Keratinocyte (primary cell): ENCODE data around the gene MAN2B1. TPM values are rescaled to one million over a fixed set of nuclear protein-coding genes. Genes with fewer than 3 reads are reported as not detected.

Experiments used
- DNase-seq: peaks from one replicate; pipeline ENCODE4 v3.0.0-alpha.2; 2011; ENCODE audit warnings: low read depth, missing footprints, low spot score
- FAIRE-seq: peaks from 2 replicates; lab custom pipeline; 2011; peaks lifted over from hg19 to GRCh38; lab: Jason Lieb, UNC
- H2AFZ ChIP-seq: 2 replicates; pipeline ENCODE4 v1.6.0; 2012; ENCODE audit warnings: low read length, control low read depth, inconsistent platforms; ENCODE audit not compliant: control insufficient read depth
- H3K27ac ChIP-seq: 2 replicates; pipeline ENCODE4 v1.5.1; 2011; ENCODE audit warnings: low read length; ENCODE audit not compliant: control insufficient read depth, insufficient read depth
- H3K27me3 ChIP-seq: 3 replicates; pipeline ENCODE4 v1.6.0; 2011; ENCODE audit warnings: low read length; ENCODE audit not compliant: control insufficient read depth, insufficient read depth; ENCODE audit errors: extremely low read depth
- H3K36me3 ChIP-seq, 2 experiments: 2 replicates in 1 of 2; 3 replicates in 1 of 2; pipeline ENCODE4 v1.5.1; 2011; ENCODE audit warnings: low read length in 2 of 2, mild to moderate bottlenecking in 1 of 2; ENCODE audit not compliant: control insufficient read depth in 2 of 2, insufficient read depth in 2 of 2; ENCODE audit errors: extremely low read depth in 1 of 2
- H3K4me1 ChIP-seq: 3 replicates; pipeline ENCODE4 v1.5.1; 2011; ENCODE audit warnings: low read length; ENCODE audit not compliant: control insufficient read depth, insufficient read depth; ENCODE audit errors: extremely low read depth
- H3K4me2 ChIP-seq: 3 replicates; pipeline ENCODE4 v1.6.0; 2011; ENCODE audit warnings: low read depth, low read length; ENCODE audit not compliant: control insufficient read depth, insufficient read depth; ENCODE audit errors: extremely low read depth
- H3K4me3 ChIP-seq, 3 experiments: fragments of 200-600 bp in 1 of 3; sonication (generic) in 1 of 3; 2 replicates in 2 of 3; 3 replicates in 1 of 3; pipeline ENCODE4 v1.5.1; 2011 to 2016; ENCODE audit warnings: low read length in 3 of 3, mild to moderate bottlenecking in 3 of 3, control low read depth in 2 of 3, inconsistent platforms in 1 of 3, low read depth in 1 of 3, mixed read lengths in 1 of 3, mixed run types in 1 of 3, moderate library complexity in 1 of 3; ENCODE audit not compliant: control insufficient read depth in 2 of 3, insufficient read depth in 2 of 3; ENCODE audit errors: extremely low read depth in 1 of 3
- H3K79me2 ChIP-seq: 2 replicates; pipeline ENCODE4 v1.6.0; 2012; ENCODE audit warnings: low read length; ENCODE audit not compliant: control insufficient read depth, insufficient read depth
- H3K9ac ChIP-seq: 3 replicates; pipeline ENCODE4 v1.6.0; 2011; ENCODE audit warnings: low read length; ENCODE audit not compliant: control insufficient read depth, insufficient read depth; ENCODE audit errors: extremely low read depth
- H3K9me1 ChIP-seq: 3 replicates; pipeline ENCODE4 v1.6.0; 2011; ENCODE audit warnings: low read length; ENCODE audit not compliant: control insufficient read depth, insufficient read depth; ENCODE audit errors: extremely low read depth
- H3K9me3 ChIP-seq: 2 replicates; pipeline ENCODE4 v1.5.1; 2012; ENCODE audit warnings: low read depth, low read length; ENCODE audit not compliant: control insufficient read depth
- H4K20me1 ChIP-seq: 3 replicates; pipeline ENCODE4 v1.6.0; 2011; ENCODE audit warnings: low read length; ENCODE audit not compliant: control insufficient read depth, insufficient read depth; ENCODE audit errors: extremely low read depth
- EZH2 ChIP-seq: IDR thresholded peaks from one replicate; pipeline ENCODE4 v1.6.1; 2012; ENCODE audit warnings: inconsistent platforms, mild to moderate bottlenecking, low read length, moderate library complexity
- dilution Hi-C: fragments of 300-500 bp; cut with MboI; formaldehyde crosslinking; loops from one replicate; pipeline ENCODE4 v1.7.0; 2020; ENCODE audit warnings: low sequenced_read_pairs; ENCODE audit not compliant: extremely low pct_ligation_motif_present
- polyA plus RNA-seq, 5 experiments: library from polyadenylated mRNA; depleted of rRNA in 3 of 5; stranded (reverse) in 3 of 5; stranded (forward) in 1 of 5; unstranded in 1 of 5; fragments of >200 nt; gene quantifications; 1 replicate in 1 of 5; 2 replicates in 3 of 5; 3 replicates in 1 of 5; pipeline versions ENCODE4 v1.2.1 to v1.2.3, GENCODE V29; 2011 to 2012; ENCODE audit warnings: missing spikeins in 2 of 5, low read depth in 1 of 5, low replicate concordance in 1 of 5
- TF ChIP-seq, protein P1 (sequence below), 3 experiments: IDR thresholded peaks in 1 of 3; conservative IDR thresholded peaks in 1 of 3; optimal IDR thresholded peaks in 1 of 3; 2 replicates in 2 of 3; 3 replicates in 1 of 3; pipeline versions ENCODE3 to v1.5.1; 2011; ENCODE audit warnings: low read length in 3 of 3, mild to moderate bottlenecking in 3 of 3, moderate library complexity in 2 of 3, control low read depth in 1 of 3, inconsistent platforms in 1 of 3; ENCODE audit not compliant: insufficient read depth in 2 of 3; ENCODE audit errors: extremely low read depth in 1 of 3

MAN2B1 gene
- polyA plus RNA-seq, 1 donor (not counting 4 experiments of a cell fraction or from before 2014, with no cell fraction given), result 17.0 TPM

DNA sequence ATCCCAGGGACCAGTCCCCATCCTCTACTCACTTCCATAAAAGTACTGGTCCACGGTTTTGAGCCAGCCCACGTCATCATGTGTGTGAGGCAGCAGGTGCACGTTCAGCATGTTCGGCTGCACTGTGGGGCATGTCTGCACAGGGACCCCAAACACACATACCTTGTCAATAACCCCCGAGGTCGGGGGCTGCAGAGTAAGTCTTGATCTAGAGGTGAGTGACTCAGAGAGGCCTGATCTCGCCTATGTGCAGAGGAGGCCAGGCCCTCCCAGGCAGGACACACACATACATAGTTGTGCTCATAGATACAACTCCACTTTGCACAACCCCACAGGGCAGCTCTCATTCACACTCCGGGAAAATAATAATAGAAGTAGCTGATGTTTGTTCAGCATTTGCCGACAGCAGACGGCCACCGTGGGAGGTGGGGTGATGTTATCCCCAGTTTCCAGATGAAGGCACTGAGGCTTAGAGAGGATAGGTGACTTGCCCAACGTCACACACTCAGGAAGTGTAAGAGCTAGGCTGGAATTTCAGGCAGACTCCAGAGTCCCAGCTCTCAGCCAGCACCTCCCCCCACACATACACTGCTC is 774 bp downstream of the MAN2B1 start:
- Histone ChIP-seq H4K20me1 (no peaks in the 10 kb centered on the region), H2AFZ (peak overlapping the region; percentile 88), H3K9ac (peak overlapping the region; percentile 90), H3K4me2 (peak overlapping the region; percentile 99), H3K27me3 (no peaks in the 10 kb centered on the region), H3K4me1 (peaks cover 34% of the 10 kb centered on the region), H3K27ac (peak overlapping the region; percentile 78), H3K9me3 (no peaks in the 10 kb centered on the region), H3K36me3 (peaks cover 14 to 26% of the 10 kb centered on the region in 2 experiments), H3K79me2 (peaks cover 42% of the 10 kb centered on the region), H3K9me1 (peaks cover 3% of the 10 kb centered on the region), H3K4me3 (peak overlapping the region; percentile 64 to 95 (median 81))
- no peak for DNase-seq
- TF ChIP-seq, protein P1, sequence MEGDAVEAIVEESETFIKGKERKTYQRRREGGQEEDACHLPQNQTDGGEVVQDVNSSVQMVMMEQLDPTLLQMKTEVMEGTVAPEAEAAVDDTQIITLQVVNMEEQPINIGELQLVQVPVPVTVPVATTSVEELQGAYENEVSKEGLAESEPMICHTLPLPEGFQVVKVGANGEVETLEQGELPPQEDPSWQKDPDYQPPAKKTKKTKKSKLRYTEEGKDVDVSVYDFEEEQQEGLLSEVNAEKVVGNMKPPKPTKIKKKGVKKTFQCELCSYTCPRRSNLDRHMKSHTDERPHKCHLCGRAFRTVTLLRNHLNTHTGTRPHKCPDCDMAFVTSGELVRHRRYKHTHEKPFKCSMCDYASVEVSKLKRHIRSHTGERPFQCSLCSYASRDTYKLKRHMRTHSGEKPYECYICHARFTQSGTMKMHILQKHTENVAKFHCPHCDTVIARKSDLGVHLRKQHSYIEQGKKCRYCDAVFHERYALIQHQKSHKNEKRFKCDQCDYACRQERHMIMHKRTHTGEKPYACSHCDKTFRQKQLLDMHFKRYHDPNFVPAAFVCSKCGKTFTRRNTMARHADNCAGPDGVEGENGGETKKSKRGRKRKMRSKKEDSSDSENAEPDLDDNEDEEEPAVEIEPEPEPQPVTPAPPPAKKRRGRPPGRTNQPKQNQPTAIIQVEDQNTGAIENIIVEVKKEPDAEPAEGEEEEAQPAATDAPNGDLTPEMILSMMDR (optimal IDR thresholded peaks at IDR 0.05 in 1 of 3, IDR thresholded peaks at IDR 0.05 in 1 of 3, conservative IDR thresholded peaks at IDR 0.05 in 1 of 3; ENCODE audit: extremely low read depth in 1 of 3, insufficient read depth in 2 of 3, low read length in 3 of 3), result no peak
- TF ChIP-seq EZH2, result no peak
- dilution Hi-C loops, result no loop called here
- no peak for FAIRE-seq

- peaks cover 14 to 23% of the 10 kb centered on the region in 2 experiments for H3K36me3 ChIP-seq
- peaks cover 37% of the 10 kb centered on the region for H3K79me2 ChIP-seq
- no peak overlapping the region for H2AFZ ChIP-seq
- FAIRE-seq (no peak), DNase-seq (no peak)
- peaks cover 3% of the 10 kb centered on the region for H3K9me1 ChIP-seq
- H3K4me1 ChIP-seq, result peaks cover 28% of the 10 kb centered on the region
- no peak for TF ChIP-seq EZH2
- TF ChIP-seq, protein P1 (optimal IDR thresholded peaks at IDR 0.05 in 1 of 3, IDR thresholded peaks at IDR 0.05 in 1 of 3, conservative IDR thresholded peaks at IDR 0.05 in 1 of 3; ENCODE audit: extremely low read depth in 1 of 3, insufficient read depth in 2 of 3, low read length in 3 of 3), result no peak
- dilution Hi-C loops, result no loop called here
- H4K20me1 ChIP-seq, result no peaks in the 10 kb centered on the region
- no peak overlapping the region for H3K4me2 ChIP-seq
- H3K27me3 ChIP-seq, result no peaks in the 10 kb centered on the region
- H3K9ac ChIP-seq, result no peak overlapping the region
- H3K27ac ChIP-seq, result no peak overlapping the region
- H3K9me3 ChIP-seq, result no peaks in the 10 kb centered on the region
- no peak overlapping the region for H3K4me3 ChIP-seq
These were observed 1.3 kb downstream of the MAN2B1 start for GRCh38 chr19:12665281-12665573.
